Measurements from ENCODE around the gene ADARB1.

Gene ADARB1

GRCh38 chr21:45220714-45221490 lies 146.5 kb downstream of the ADARB1 start:
- Histone ChIP-seq H3K27ac (ENCODE audit: low read depth, low read length, severe bottlenecking) (no peak overlapping the region), H3K4me3 (ENCODE audit: extremely low read depth, insufficient read depth, low read length, poor library complexity, severe bottlenecking) (no peak overlapping the region), H3K9me3 (ENCODE audit: control insufficient read depth, low read length) (no peaks in the 10 kb centered on the region), H3K4me1 (ENCODE audit: control insufficient read depth, insufficient read depth, low read length, poor library complexity, severe bottlenecking) (peaks cover 7% of the 10 kb centered on the region), H3K36me3 (ENCODE audit: control insufficient read depth, insufficient read depth, low read length) (peaks cover 25% of the 10 kb centered on the region)
- 93 to 98% methylated on average over 27 to 28 of the region's 29 CpGs for WGBS, 2 experiments (ENCODE audit: insufficient coverage in 2 of 2)

GRCh38 chr21:45222001-45222400 lies 147.6 kb downstream of the ADARB1 start:
- WGBS, 2 experiments (ENCODE audit: insufficient coverage in 2 of 2): 93 to 100% methylated on average over 10 to 13 of the region's 15 CpGs
- H3K36me3 ChIP-seq (ENCODE audit: control insufficient read depth, insufficient read depth, low read length): peaks cover 25% of the 10 kb centered on the region
- H3K27ac ChIP-seq (ENCODE audit: low read depth, low read length, severe bottlenecking): no peak overlapping the region
- no peak overlapping the region for H3K4me3 ChIP-seq (ENCODE audit: extremely low read depth, insufficient read depth, low read length, poor library complexity, severe bottlenecking)
- H3K4me1 ChIP-seq (ENCODE audit: control insufficient read depth, insufficient read depth, low read length, poor library complexity, severe bottlenecking): peaks cover 17% of the 10 kb centered on the region
- no peaks in the 10 kb centered on the region for H3K9me3 ChIP-seq (ENCODE audit: control insufficient read depth, low read length)

DNA sequence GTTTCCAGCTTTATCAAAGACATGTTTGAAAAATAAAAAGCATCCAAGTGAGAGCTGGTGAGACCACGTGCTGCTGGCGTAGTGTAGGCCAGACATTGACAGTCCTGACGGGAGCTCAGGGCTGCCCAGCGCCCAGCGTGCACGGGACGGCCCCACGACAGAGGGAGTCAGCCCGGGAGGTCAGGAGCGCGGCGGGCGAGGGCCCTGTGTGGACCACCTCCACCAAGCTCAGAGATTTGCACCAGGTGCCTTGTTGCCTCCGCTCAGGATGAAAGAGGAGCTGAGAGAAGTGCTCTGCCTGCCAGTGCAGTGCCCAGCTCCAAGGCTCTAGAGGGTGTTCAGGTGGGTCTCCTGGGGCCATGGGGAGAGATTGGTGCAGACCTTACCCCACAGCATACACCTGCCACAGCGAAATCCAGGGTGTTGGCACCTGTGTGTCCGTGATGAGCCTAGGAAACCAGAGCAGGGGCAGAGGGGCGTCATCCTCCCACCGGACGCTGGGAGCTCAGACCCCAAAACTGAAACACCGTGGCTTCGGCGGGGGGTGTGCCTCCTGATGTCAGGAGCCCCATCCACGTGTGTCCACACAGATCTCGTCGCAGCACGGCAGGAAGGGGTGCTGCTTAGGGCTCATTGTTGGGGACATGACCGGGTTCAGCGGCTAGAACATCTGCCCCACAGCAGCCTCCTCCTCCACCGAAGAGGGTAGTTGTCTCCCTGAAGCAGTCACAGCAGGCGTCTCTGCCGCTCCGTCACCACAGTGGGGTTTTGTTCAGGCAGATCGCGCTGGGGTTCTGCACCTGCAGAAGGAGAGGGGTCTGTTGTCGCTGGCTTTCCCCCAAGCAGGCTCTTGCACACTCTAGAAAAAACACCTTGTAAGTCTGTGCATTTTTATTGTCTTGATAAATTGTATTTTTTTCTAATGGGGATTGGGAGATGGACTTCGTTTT lies 149.1 kb downstream of the ADARB1 start:
- peaks cover 21% of the 10 kb centered on the region for H3K36me3 ChIP-seq (ENCODE audit: control insufficient read depth, insufficient read depth, low read length)
- WGBS, 2 experiments (ENCODE audit: insufficient coverage in 2 of 2): 94 to 96% methylated on average over 28 to 34 of the region's 36 CpGs
- peaks cover 29% of the 10 kb centered on the region for H3K4me1 ChIP-seq (ENCODE audit: control insufficient read depth, insufficient read depth, low read length, poor library complexity, severe bottlenecking)
- no peak overlapping the region for H3K27ac ChIP-seq (ENCODE audit: low read depth, low read length, severe bottlenecking)
- H3K9me3 ChIP-seq (ENCODE audit: control insufficient read depth, low read length): no peaks in the 10 kb centered on the region
- no peak overlapping the region for H3K4me3 ChIP-seq (ENCODE audit: extremely low read depth, insufficient read depth, low read length, poor library complexity, severe bottlenecking)

GRCh38 chr21:45224189-45224938 lies 150.0 kb downstream of the ADARB1 start:
- Histone ChIP-seq H3K4me3 (ENCODE audit: extremely low read depth, insufficient read depth, low read length, poor library complexity, severe bottlenecking) (no peak overlapping the region), H3K36me3 (ENCODE audit: control insufficient read depth, insufficient read depth, low read length) (peaks cover 21% of the 10 kb centered on the region), H3K27ac (ENCODE audit: low read depth, low read length, severe bottlenecking) (no peak overlapping the region), H3K9me3 (ENCODE audit: control insufficient read depth, low read length) (no peaks in the 10 kb centered on the region), H3K4me1 (ENCODE audit: control insufficient read depth, insufficient read depth, low read length, poor library complexity, severe bottlenecking) (peaks cover 37% of the 10 kb centered on the region)
- 92 to 94% methylated on average over 11 to 16 of the region's 24 CpGs for WGBS, 2 experiments (ENCODE audit: insufficient coverage in 2 of 2)

- H3K4me1 ChIP-seq (ENCODE audit: control insufficient read depth, insufficient read depth, low read length, poor library complexity, severe bottlenecking): peaks cover 37% of the 10 kb centered on the region
- H3K36me3 ChIP-seq (ENCODE audit: control insufficient read depth, insufficient read depth, low read length): peaks cover 19% of the 10 kb centered on the region
- WGBS, 2 experiments (ENCODE audit: insufficient coverage in 2 of 2): 83 to 97% methylated on average over 5 to 8 of the region's 11 CpGs
- no peaks in the 10 kb centered on the region for H3K9me3 ChIP-seq (ENCODE audit: control insufficient read depth, low read length)
- no peak overlapping the region for H3K4me3 ChIP-seq (ENCODE audit: extremely low read depth, insufficient read depth, low read length, poor library complexity, severe bottlenecking)
- H3K27ac ChIP-seq (ENCODE audit: low read depth, low read length, severe bottlenecking): no peak overlapping the region
Measured at GRCh38 chr21:45225041-45225740, 150.8 kb downstream of the ADARB1 start.

GRCh38 chr21:45225741-45226327 lies 151.5 kb downstream of the ADARB1 start:
- Histone ChIP-seq H3K9me3 (ENCODE audit: control insufficient read depth, low read length) (no peaks in the 10 kb centered on the region), H3K27ac (ENCODE audit: low read depth, low read length, severe bottlenecking) (no peak overlapping the region), H3K4me3 (ENCODE audit: extremely low read depth, insufficient read depth, low read length, poor library complexity, severe bottlenecking) (no peak overlapping the region), H3K4me1 (ENCODE audit: control insufficient read depth, insufficient read depth, low read length, poor library complexity, severe bottlenecking) (peaks cover 37% of the 10 kb centered on the region), H3K36me3 (ENCODE audit: control insufficient read depth, insufficient read depth, low read length) (peaks cover 12% of the 10 kb centered on the region)
- WGBS, 2 experiments (ENCODE audit: insufficient coverage in 2 of 2): 93 to 94% methylated on average over 15 to 16 of the region's 16 CpGs

DNA sequence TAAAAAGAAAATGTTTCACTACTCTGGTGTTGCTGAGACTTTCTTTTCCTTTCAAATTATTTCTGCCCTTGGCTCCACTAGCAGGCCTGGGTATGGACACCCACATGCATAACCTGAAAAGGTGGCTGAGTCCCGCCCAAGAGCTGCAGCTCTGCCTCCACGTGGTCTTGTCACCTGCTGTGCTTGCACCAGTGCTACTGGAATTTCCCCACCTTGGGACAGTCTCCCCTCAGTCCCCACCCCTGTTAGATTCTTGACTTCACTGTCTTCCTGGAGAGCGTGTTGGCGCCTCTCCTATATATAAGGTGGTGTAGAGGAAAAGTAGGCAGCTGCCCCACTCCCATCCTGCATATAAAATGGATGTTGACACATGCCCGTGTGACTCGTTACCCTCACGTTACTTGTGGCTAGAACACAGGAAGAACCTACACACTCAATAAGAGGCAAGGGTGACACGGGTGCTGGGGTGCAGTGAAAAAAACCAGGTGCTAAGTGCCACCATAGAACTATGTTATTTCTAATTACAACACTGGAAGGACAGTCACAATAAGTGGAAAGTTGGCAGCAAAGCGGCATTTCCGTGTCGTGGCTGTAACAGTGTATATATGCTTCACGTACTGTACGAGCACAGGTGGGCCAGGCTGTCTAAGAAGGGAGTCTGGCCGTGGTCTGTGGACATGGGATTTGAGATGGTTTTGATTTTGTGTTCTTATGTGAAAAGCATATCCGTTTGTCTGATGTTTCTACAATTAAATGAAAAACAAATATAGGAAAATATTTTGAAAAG lies 152.4 kb downstream of the ADARB1 start:
- WGBS, 2 experiments (ENCODE audit: insufficient coverage in 2 of 2): 79 to 80% methylated on average over 11 to 12 of the region's 15 CpGs

DNA sequence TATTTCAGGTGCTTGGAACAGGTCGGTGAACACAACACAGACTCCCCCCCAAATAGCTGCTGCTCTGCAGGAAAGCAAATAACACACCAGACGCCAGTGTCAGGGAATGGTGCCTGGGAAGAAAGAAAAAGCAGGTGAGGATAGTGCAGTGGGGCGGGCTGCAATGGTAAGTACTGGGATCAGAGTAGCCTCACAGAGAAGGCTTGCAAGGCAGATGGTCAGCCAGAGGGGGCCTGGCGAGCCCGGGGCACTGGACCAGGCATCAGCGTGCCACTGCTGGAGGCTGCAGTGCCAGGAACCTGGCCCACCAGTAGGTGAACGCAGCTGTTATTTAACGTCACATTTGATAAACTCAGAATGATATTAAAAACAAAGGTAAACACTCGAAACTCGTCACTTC lies 153.4 kb downstream of the ADARB1 start:
- peaks cover 37% of the 10 kb centered on the region for H3K4me1 ChIP-seq (ENCODE audit: control insufficient read depth, insufficient read depth, low read length, poor library complexity, severe bottlenecking)
- H3K27ac ChIP-seq (ENCODE audit: low read depth, low read length, severe bottlenecking): peak overlapping the region; percentile 90
- H3K9me3 ChIP-seq (ENCODE audit: control insufficient read depth, low read length): no peaks in the 10 kb centered on the region
- H3K4me3 ChIP-seq (ENCODE audit: extremely low read depth, insufficient read depth, low read length, poor library complexity, severe bottlenecking): no peak overlapping the region
- WGBS, 2 experiments (ENCODE audit: insufficient coverage in 2 of 2): 88 to 89% methylated on average over 8 to 9 of the region's 10 CpGs
- H3K36me3 ChIP-seq (ENCODE audit: control insufficient read depth, insufficient read depth, low read length): no peaks in the 10 kb centered on the region

More for the DNA sequence above, 152.4 kb downstream of the ADARB1 start:
- no peak overlapping the region for H3K27ac ChIP-seq (ENCODE audit: low read depth, low read length, severe bottlenecking)
- peaks cover 37% of the 10 kb centered on the region for H3K4me1 ChIP-seq (ENCODE audit: control insufficient read depth, insufficient read depth, low read length, poor library complexity, severe bottlenecking)
- H3K4me3 ChIP-seq (ENCODE audit: extremely low read depth, insufficient read depth, low read length, poor library complexity, severe bottlenecking): no peak overlapping the region
- peaks cover 6% of the 10 kb centered on the region for H3K36me3 ChIP-seq (ENCODE audit: control insufficient read depth, insufficient read depth, low read length)
- no peaks in the 10 kb centered on the region for H3K9me3 ChIP-seq (ENCODE audit: control insufficient read depth, low read length)

- 48 to 49% methylated on average over 6 of the region's 6 CpGs for WGBS, 2 experiments (ENCODE audit: insufficient coverage in 2 of 2)
- H3K4me3 ChIP-seq (ENCODE audit: extremely low read depth, insufficient read depth, low read length, poor library complexity, severe bottlenecking): no peak overlapping the region
- H3K9me3 ChIP-seq (ENCODE audit: control insufficient read depth, low read length): no peaks in the 10 kb centered on the region
- no peaks in the 10 kb centered on the region for H3K36me3 ChIP-seq (ENCODE audit: control insufficient read depth, insufficient read depth, low read length)
- H3K27ac ChIP-seq (ENCODE audit: low read depth, low read length, severe bottlenecking): peak overlapping the region; percentile 90
- peaks cover 37% of the 10 kb centered on the region for H3K4me1 ChIP-seq (ENCODE audit: control insufficient read depth, insufficient read depth, low read length, poor library complexity, severe bottlenecking)
Measured at GRCh38 chr21:45228171-45228641, 153.8 kb downstream of the ADARB1 start.

Data from mesodermal cell (in vitro differentiated cells).